Activated gamma-delta T cell treated with Interleukin-2 at 50 U/mL for 16 hours (primary cell): ENCODE data around the gene MAPKAP1.
"Not testable (repeated sequence)": the region's sequence is repeated elsewhere in the genome, so short reads cannot be mapped to it uniquely, and the experiment has no call there.

Experiments used
- DNase-seq: peaks from one replicate; pipeline ENCODE4 v3.0.0-alpha.2; 2020

Gene MAPKAP1

GRCh38 chr9:125726456-125727132 is 19.6 kb upstream of the MAPKAP1 start:
- no peak for DNase-seq

DNA sequence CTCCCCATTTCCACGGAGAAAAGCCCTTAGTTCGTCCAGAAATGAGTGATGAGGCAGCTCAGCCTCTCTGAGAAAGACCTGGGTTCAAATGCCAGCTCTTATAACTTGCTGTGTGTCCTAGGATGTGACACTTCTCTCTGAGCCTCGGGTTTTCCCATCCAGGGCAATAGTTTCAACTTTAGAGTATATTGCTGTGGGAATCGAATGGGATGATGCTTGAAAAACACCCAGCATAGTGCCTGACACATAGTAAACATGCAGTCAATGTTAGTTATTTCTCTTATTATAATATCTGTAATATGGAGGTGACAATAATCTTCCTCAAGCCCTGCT is 430 bp upstream of the MAPKAP1 start:
- no peak for DNase-seq

DNA sequence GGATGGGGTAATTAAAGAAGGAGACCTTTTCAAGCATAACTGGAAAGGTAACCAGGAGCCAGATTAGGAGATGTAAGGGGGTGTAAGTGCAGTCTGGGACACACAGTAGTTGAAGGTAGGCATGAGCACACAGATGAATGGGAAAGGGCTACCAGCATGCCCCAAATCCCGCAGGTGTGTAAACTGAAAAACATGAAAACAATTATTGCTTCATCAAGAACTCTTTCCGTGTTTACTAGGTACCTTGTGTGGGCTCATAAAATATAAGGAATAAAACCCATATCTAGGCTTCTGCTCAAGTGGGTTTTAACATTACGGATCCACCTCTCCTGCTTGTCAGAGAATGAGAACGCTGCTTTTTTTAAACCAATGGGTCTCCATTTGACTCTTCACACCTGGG is 1.1 kb downstream of the MAPKAP1 start:
- DNase-seq: no peak

DNA sequence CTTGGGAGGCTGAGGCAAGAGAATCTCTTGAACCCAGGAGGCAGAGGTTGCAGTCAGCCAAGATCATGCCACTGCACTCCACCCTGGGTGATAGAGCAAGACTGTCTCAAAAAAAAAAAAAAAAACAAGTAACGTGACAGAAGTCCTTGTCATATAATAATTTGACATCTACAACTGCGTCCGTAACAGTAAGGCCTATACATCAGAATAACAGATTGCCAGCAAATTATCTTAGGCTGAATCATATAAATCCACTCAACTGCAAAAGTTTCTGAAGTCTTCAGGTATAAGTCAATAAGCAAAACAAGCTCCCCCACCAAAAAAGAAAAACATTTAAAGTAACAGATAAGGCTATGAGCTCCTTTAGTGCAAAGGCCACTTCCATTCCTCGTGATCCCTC is 3.3 kb downstream of the MAPKAP1 start:
- no peak for DNase-seq

GRCh38 chr9:125701351-125701750 is 5.7 kb downstream of the MAPKAP1 start:
- no peak for DNase-seq

DNA sequence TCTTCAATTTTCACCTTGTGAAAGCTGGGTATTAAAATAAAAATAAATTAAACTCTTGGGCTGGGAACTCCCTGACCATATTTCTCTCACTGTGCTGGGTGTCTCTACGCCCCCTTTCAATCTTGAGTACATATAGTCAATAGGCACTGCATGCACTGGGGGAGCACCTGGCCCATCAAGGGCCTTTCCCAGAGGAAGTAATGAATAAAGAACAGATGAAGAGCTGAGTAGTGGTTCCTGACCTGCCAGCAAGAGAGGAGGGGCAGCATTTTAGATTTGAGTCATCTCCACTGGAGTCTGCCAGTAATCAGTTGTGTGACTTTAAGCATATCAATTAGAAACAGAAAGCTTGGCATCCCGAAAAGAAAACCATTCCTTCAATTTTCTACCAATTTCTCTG is 6.2 kb downstream of the MAPKAP1 start:
- no peak for DNase-seq

DNA sequence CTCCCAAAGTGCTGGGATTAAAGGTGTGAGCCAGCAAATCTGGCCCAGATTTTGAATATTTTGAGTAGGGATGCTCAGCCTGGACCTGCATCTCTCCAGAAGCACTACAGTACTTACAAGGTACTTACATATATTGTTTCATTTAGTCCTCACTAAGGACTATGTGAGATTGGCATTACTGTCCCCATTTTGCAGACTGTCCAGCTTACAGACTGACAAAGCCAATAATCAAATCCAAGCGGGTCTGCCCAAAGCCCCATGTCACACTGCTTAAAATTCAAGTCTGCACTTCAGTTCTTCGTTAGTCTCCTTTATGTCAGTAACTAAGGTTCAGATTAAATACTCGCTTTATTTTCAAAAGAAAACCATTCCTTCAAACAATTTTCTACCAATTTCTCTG is 7.1 kb downstream of the MAPKAP1 start:
- no peak for DNase-seq

GRCh38 chr9:125696106-125696647 is 10.8 kb downstream of the MAPKAP1 start:
- no peak for DNase-seq

- not testable (repeated sequence) for DNase-seq
Observed at GRCh38 chr9:125695548-125695947, 11.5 kb downstream of the MAPKAP1 start.

DNA sequence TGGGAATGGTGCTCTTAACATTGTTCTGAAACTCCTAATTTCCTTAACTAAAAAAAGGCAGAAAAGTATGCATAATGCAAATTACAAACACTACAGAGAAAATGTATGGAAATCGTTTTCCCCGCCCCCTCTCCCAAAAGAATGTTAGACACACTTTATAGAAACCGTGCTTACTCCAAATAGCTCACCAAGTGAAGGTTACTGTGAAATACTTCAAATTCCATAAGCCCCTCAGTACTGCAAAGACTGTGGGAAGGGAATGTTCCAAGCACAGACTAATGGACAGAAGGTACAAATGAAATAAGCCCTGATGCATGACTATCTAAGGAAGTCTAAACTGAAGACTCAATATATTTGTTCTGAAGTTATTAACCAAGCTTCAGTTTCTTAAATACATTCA is 12.5 kb downstream of the MAPKAP1 start:
- no peak for DNase-seq

- not testable (repeated sequence) for DNase-seq
Observed at GRCh38 chr9:125693492-125693891, 13.5 kb downstream of the MAPKAP1 start.

DNA sequence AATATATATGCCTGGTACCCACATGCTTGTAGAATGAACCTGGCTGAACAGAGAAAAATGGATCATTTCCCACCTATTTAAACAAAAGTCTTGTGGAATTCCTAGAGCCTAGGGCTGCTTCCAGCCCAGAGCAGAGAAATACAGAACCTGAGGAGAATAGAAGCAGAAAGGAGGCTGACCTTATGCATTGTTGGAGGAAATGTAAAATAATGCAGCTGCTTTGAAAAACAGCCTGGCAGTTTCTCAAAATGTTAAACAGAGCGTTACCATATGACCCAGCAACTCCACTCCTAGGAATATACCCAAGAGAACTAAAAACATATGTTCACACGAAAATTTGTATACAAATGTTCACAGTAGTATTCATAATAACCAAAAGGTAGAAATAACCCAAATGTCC is 15.1 kb downstream of the MAPKAP1 start:
- no peak for DNase-seq

DNA sequence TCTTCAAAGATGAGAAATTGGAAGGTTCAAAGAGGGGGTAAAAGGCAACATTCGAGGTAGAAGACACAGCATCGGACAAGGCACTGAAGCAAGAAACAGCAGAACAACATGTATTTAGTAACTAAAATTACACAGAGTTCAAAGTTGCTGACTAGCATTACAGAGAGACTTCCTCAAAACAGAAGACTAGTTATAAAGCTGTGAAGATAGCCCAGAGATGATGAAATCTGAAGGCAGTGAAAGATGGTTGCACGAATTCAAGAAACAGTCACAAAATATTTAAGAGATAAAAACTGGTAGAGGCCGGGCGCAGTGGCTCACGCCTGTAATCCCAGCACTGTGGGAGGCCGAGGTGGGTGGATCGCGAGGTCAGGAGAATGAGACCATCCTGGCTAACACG is 16.3 kb downstream of the MAPKAP1 start:
- no peak for DNase-seq

DNA sequence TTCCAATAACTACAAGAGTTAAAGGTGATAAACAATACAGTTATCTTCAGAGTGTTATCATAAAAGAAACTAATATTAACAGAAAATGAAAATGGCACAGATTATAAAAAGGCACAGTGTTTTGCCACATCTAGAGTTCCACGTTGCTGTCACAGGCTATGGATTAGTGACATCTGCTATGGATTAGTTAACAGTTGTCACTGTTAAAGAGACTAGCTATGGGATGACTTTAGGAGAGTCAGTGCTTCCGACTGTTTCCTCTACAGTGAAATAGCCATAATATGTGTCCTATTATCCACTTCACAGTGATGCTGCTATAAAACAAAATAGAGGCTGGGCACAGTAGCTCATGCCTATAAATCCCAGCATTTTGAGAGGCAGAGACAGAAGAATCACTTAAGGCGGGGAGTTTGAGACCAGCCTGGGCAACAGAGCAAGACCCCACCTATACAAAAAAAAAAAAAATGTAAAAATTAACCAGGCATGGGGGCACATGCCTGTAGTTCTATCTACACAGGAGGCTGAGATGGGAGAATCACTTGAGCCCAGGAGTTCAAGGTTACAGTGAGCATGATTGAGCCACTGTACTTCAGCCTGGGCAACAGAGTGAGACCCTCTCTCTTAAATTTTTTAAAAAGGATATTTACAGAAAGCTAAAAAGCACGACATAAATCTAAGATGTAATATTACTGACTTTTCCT is 19.7 kb downstream of the MAPKAP1 start:
- DNase-seq: no peak

DNA sequence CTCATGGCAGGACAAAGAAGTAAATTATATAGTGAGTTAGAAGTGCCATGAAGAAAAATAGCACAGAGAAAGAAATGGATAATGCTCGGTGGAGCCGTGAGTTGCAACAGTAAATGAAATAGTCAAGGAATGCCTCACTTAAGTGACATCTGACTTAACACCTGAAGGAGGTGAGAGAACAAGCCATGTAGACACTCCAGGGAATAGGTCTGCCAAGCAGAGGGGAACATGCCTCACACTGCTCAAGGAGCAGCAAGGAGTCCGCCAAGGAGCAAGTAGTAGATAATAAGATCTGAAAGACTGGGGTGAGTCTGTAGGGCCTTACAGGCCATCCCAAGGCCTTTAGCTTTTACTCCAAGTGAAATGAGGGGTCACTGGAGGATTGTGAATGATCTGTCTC is 21.8 kb downstream of the MAPKAP1 start:
- DNase-seq: no peak

GRCh38 chr9:125683486-125683885 is 23.5 kb downstream of the MAPKAP1 start:
- no peak for DNase-seq

- no peak for DNase-seq
Observed at GRCh38 chr9:125682340-125682739, 24.7 kb downstream of the MAPKAP1 start.

GRCh38 chr9:125681657-125682056 is 25.4 kb downstream of the MAPKAP1 start:
- DNase-seq: no peak

GRCh38 chr9:125681086-125681622 is 25.9 kb downstream of the MAPKAP1 start:
- no peak for DNase-seq

GRCh38 chr9:125680445-125680844 is 26.6 kb downstream of the MAPKAP1 start:
- no peak for DNase-seq

GRCh38 chr9:125679597-125680189 is 27.3 kb downstream of the MAPKAP1 start:
- no peak for DNase-seq

- no peak for DNase-seq
Observed at GRCh38 chr9:125674981-125675973, 31.7 kb downstream of the MAPKAP1 start.

GRCh38 chr9:125672876-125673275 is 34.1 kb downstream of the MAPKAP1 start:
- DNase-seq: no peak
